HG02571 (cell line): ENCODE measurements around the gene RPUSD3.

Experiments used
- ATAC-seq: cut with Tn5 transposase; IDR thresholded peaks from one replicate; pipeline ENCODE4 v1.9.1; 2021; ENCODE audit warnings: mild to moderate bottlenecking, moderate library complexity; ENCODE audit not compliant: unreplicated experiment

Gene RPUSD3

DNA sequence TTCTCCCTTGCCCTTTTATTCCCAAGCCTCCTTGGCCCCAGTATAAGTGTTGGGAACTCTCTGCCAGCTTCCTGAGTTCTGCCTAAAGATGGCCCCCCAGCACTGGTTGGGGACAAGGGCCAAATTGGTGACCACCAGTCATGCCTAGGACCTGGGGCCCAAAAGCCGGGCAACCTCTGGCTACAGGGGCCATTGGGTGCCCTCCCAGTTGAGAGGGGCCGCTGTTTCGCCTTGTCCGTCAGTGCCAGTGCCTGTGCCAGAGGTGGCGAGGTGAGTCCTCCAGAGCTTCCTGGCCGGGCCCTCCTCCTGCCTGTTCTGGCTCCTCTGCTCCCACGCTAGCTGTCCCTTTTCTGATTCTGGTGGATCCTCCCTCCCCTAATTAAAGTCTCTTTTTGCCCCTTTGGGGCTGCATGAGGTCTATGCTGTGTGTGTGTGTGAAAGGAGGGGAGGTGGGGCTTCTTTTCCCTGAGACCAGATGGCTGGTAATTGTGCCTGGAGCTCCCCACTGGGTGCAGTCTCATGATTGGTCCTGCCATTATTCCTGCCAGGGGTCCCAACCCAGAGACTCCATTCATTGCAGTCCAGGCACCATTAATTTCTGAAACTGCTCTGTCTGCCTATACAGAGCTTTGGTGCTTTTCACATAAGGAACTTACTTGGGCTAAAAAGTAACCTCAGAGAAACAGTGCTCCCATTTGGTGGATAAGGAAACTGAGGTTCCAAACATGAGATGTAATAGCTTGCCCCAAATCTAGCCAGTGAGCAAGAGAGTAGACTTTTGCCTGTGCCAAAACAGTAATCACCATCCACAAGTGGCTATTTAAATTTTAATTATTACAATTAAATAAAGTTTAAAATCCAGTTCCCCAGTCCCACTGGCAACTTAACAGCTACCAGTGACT lies 36.9 kb downstream of the RPUSD3 start:
- ATAC-seq, result no peak

DNA sequence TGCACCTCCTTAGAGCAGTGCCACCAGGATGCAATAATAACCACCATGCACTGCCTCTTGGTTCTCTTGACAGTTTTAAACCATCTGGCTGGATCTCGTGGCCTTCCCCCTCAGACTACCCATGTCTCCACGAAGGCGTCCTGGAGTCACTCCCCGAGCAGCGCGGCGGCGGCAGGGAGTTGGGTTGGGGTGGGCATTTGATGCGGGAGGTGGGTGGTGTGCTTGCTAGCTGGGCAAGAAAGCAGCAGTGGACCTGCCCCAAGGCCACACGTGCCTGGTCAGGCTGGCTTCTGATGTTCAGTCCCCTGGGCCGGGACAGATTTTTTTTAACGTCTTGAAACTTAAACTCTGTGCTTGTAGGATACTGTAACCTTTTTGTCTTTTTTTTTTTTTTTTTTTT lies 37.7 kb downstream of the RPUSD3 start:
- ATAC-seq, result no peak

DNA sequence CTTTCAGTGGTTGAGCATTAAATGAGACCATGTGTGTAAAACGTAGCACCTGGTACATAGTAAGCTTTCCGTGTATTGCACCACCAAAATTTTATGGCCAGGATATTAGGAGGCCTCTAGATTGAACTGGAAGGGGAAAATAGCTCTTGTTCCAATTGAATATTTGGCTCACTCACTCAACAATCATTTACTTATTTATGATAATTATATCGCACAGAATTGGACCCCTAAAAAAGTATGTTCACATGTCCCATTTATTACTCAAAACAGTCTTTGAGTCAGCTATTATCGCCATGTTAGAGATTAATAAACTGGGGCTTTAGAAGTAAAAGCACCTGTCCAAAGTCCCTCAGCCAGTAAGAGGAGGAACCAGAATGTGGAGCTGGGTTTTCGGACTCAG lies 38.8 kb downstream of the RPUSD3 start:
- ATAC-seq, result no peak

DNA sequence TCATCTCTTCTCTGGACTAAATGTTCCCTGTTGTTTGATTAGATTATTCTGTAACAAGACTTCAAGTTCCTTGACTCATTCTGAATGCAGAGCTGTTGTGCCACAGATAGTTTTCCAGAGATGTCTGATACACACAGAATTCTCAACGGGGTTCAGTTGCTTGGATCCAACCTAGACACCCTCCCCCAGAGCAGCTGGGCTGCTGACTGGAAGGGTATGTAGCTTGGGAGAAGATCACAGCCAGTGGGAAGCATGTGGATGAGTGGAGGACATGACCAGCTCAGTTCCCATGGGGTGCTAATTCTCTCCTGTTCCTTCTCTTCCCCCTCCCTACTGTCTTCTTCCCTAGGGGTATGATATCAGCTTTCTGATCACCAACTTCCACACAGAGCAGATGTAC lies 40.3 kb downstream of the RPUSD3 start:
- no peak for ATAC-seq

DNA sequence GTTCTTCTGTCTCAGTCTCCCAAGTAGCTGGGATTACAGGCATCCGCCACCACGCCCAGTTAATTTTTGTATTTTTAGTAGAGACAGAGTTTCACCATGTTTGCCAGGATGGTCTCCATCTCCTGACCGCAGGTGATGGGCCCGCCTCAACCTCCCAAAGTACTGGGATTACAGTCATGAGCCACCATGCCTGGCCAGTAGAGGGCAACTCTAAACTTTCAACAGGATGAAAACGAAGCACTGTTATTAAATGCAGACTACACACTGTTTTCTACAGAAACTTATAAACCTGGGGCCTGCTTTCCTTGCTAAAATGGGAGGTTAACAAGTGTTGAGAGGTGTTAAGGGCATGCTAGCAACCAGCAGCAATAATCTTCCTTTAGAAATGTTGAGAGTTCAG lies 43.3 kb downstream of the RPUSD3 start:
- no peak for ATAC-seq

DNA sequence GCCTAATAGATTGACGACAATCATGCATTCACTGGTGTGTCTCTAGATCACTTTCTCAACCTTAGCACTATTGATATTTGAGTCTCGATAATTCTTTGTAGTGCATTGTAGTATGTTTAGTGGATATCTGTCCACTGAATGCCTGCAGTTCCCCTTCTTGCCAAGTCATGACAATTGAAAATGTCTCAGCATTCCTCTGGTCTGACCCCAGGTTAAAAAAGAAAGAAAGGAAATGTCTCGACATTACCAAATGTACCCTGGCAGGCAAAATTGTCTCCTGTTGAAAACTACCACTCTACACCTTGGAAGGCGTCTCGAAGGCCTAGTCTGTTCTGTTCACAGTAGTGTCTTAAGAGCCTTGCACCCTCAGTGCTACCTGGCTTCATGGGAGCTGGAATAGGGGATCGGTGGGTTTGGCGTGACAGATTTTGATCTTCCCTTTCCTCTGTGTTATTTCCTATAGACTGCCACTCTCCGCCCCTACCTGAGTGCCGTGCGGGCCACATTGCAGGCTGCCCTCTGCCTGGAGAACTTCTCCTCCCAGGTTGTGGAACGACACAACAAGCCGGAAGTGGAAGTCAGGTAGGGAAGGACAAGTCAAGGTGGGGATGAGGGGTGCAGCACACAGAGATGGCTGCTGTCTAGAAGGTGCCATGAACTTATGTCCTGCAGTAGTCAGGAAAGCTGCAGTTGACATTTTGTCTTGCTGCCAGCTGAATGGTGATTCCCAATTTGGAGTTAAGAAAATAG lies 46.4 kb downstream of the RPUSD3 start:
- ATAC-seq, result no peak

DNA sequence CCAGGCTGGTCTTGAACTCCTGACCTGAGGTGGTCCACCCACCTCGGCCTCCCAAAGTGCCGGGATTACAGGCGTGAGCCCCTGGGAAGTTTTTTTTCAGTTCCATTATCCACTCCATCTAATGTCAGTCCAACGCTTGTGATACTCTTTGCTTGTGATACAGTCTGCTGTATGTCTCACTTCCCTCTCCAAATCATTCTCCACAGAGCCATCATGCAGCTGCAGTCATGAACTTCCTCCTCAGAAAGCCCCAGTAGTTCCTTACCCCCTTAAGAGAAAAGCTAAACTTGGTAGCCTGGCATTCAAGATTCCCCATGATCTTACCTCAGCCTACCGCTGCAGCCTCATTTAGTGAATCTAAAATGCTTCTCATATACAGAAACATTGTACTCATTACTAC lies 48.6 kb downstream of the RPUSD3 start:
- no peak for ATAC-seq

DNA sequence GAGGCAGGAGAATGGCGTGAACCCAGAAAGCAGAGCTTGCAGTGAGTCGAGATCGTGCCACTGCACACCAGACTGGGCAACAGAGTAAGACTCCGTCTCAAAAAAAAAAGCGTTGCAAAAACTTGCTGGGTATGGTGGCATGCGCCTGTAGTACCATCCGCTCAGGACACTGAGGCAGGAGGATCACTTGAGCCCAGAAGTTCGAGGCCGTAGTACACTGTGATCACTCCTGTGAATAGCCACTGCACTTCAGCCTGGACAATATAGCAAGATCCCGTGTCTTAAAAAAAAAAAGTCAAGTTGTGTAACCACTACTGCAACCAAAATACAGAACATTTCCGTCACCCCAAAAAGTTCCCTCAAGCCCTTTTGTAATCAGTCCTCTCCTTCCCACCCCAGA lies 49.4 kb downstream of the RPUSD3 start:
- ATAC-seq, result no peak

DNA sequence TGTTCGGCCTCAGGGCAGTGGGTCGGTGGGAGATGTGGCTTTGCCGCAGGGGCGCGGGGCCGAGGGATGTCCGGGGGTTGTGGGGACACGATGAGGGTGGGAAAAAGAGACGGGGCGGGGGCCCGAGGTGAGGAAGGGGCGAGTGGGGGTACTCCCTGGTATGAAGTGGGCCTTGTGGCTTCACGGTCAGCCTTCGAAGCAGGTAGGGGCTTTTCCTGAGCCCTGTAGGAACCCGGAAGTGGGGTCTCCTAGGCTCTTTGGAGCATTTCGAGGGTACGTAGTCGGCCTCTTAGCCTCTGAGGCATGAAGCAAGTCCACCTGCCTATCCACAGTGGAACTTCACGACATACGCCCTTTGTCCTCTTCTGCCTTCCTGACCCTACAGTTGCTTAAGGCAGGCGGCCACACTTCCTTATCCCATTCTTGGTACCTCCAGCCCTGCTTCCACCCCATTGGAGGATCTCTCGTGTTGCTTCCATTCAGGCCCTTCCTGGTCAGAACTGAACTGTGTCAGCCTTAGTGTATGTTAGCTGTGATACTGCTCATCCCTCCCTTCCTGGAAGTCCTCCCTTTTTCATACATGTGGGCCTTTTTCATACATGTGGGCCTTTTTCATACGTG lies 50.5 kb downstream of the RPUSD3 start:
- no peak for ATAC-seq

DNA sequence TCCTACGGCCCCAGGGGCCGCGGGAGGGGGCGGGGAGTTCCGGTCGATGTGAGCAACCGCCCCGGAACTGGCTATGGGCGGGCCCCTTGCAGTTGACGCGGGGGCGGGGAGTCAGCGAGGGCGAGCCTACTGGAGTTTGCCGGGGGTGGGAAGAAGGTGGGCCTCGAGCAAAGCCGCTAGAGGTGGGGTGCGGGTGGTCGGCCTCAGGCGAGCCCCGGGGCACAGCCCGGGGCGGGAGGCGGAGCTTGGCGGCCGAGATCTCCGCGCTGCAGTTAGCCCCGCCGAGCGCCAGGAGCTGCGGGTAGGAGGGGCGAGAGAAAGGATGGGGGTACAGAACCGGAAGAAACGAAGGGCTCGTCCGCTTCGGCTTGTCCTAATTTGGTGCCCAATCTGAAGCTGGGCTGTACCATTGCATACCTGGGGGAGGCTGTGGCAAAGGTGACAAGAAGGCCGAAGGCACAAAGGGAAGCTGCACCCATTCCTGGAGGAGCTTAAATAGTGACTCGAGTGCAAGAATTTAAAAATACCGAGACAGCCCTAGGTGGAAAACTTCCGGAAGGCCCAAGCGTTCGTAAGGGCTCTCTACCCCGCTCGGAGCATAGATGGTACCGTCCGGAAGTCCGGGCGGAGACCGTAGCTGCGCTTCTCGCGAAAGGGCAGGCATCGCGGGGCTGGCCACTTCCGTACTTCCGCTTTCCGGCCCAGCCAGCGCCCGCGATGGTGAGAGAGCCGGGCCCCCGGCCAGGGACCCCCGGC lies 51.2 kb downstream of the RPUSD3 start, which contains the start of the genes ARPC4 and TADA3:
Gene ARPC4, plus strand, starts transcription at position 678 of the 756 bp plus-strand sequence. Its CDS starts 40 bp downstream, at position 718.
Gene TADA3, minus strand, starts transcription at position 69 of the 756 bp plus-strand sequence. CDS start 1,007 bp downstream, outside the sequence.
- peak; percentile 78 for ATAC-seq

DNA sequence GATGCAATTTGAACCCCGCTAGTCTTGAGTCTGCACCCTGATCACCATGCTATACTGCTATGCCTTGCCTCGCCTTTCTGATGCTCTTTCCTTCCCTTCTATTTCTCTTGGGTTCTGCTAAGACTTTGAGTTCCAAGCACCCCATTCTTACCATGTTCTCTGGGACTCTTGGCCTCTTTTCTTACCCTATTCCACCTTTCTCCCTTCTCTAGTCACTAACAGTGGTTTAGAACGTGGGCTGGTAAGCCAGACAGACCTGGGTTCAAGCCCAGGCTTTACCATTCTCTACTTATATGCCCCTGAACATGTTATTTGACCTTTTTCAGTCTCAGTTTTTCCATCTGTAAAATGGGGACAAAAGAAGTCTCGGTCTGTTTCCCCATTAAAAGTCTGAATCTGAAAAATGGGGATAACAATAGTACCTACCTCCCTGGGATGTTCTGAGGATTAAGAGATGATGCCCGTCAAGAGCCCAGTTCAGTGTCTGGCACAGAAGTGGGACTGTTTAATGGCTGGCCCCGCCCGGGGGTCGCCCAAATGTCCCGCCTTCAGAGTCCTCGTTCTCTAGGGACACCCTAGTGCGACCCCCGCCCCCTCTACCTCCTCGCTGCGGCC lies 51.9 kb downstream of the RPUSD3 start:
- no peak for ATAC-seq

DNA sequence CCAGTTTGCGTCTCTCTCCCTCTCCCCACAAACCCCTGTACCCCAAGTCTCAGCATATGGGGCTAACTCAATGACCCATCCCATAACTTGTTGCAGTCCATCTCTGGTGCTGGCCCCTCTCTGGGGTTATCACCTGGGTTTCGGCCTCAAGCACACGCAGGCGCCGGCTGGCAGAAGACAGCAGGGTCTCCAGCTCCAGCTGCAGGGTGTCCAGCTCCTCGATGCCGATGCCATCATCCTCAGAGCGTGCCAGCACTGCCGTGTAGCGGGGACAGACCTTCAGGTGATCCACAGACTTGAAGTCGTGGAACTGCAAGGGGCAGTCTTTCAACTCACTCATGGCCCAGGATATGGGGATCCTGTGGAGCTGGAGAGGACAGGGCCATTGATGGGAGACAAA lies 52.7 kb downstream of the RPUSD3 start:
- ATAC-seq, result no peak
